Suprapubic skin (tissue), 3 donors: ENCODE results near the gene TMEM225.
"Not testable (repeated sequence)": the region's sequence is repeated elsewhere in the genome, so short reads cannot be mapped to it uniquely, and the experiment has no call there.

Experiments
- EP300 ChIP-seq: sonication (generic); formaldehyde crosslinking; IDR thresholded peaks from one replicate; pipeline ENCODE4 v1.6.1; 2017; ENCODE audit warnings: antibody characterized with exemption
- POLR2A ChIP-seq, 2 donors: fragments of 450-650 bp; IDR thresholded peaks; one replicate each; pipeline ENCODE4 v1.6.1; 2017; ENCODE audit warnings: antibody characterized with exemption in 2 of 2, mild to moderate bottlenecking in 2 of 2, moderate library complexity in 2 of 2
- TF ChIP-seq, protein P1 (sequence below), 2 donors: fragments of 200-600 bp in 1 of 2; fragments of 450-650 bp in 1 of 2; sonication (generic) in 1 of 2; IDR thresholded peaks; one replicate each; pipeline ENCODE4 v1.5.1; 2016 to 2019; ENCODE audit warnings: antibody characterized with exemption in 2 of 2, mild to moderate bottlenecking in 1 of 2, moderate library complexity in 1 of 2

DNA sequence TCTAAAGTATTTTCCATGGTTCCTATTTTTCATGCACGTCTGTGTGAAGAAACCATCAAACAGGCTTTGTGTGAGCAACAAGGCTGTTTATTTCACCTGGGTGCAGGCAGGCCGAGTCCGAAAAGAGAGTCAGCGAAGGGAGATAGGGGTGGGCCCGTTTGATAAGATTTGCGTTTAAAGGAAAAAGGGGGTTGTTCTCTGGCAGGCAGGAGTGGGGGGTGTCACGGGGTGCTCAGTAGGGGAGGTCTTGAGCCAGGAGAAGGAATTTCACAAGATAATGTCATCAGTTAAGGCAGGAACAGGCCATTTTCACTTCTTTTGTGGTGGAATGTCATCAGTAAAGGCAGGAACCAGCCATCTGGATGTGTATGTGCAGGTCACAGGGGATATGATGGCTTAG, 20.2 kb downstream of the TMEM225 start:
- TF ChIP-seq POLR2A (IDR thresholded peaks at IDR 0.05); EP300: not testable (repeated sequence)
- TF ChIP-seq, protein P1, sequence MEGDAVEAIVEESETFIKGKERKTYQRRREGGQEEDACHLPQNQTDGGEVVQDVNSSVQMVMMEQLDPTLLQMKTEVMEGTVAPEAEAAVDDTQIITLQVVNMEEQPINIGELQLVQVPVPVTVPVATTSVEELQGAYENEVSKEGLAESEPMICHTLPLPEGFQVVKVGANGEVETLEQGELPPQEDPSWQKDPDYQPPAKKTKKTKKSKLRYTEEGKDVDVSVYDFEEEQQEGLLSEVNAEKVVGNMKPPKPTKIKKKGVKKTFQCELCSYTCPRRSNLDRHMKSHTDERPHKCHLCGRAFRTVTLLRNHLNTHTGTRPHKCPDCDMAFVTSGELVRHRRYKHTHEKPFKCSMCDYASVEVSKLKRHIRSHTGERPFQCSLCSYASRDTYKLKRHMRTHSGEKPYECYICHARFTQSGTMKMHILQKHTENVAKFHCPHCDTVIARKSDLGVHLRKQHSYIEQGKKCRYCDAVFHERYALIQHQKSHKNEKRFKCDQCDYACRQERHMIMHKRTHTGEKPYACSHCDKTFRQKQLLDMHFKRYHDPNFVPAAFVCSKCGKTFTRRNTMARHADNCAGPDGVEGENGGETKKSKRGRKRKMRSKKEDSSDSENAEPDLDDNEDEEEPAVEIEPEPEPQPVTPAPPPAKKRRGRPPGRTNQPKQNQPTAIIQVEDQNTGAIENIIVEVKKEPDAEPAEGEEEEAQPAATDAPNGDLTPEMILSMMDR (IDR thresholded peaks at IDR 0.05): not testable (repeated sequence)
